ENCODE measurements around the gene C11orf58.

C11orf58 gene

GRCh38 chr11:16764888-16765287 is 26.4 kb downstream of the C11orf58 start:
- H3K4me3 ChIP-seq: no peak overlapping the region
- H3K27me3 ChIP-seq: no peaks in the 10 kb centered on the region
- H3K4me2 ChIP-seq: no peak overlapping the region

DNA sequence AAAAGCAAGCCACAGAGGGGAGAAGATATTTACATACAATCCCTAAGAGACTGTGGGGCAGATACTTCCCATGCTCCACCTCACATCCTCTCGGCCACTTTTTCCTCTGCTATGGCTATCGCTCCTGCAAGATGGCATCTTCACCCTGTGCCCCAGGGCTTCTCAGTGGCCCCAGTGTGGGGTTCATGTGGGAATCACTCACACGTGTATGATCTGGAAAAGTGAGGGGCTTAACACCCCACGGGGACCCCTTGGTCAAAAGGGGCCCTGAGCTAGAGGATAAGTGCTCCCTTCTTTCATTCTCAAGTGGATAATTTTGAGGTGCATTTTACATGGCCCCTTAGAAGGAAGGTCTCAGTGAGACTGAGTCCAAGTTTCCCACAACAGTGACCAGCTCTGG is 28.7 kb downstream of the C11orf58 start:
- H3K9me3 ChIP-seq: no peaks in the 10 kb centered on the region
- H3K4me1 ChIP-seq: no peaks in the 10 kb centered on the region
- no peak overlapping the region for H3K4me3 ChIP-seq
- H3K27ac ChIP-seq: no peak overlapping the region
- no peak overlapping the region for H3K9ac ChIP-seq
- no peaks in the 10 kb centered on the region for H3K27me3 ChIP-seq
- no peak for TF ChIP-seq Cebpa-rat (IDR thresholded peaks at IDR 0.05)
- no peaks in the 10 kb centered on the region for H4K20me1 ChIP-seq
- H3K36me3 ChIP-seq: no peaks in the 10 kb centered on the region
- H3K4me2 ChIP-seq: no peak overlapping the region

More at GRCh38 chr11:16764888-16765287, 26.4 kb downstream of the C11orf58 start:
- no peak for TF ChIP-seq Cebpa-rat (IDR thresholded peaks at IDR 0.05)
- H3K9me3 ChIP-seq: no peaks in the 10 kb centered on the region
- H3K36me3 ChIP-seq: no peaks in the 10 kb centered on the region
- H3K27ac ChIP-seq: no peak overlapping the region
- H4K20me1 ChIP-seq: no peaks in the 10 kb centered on the region
- peaks cover 4% of the 10 kb centered on the region for H3K4me1 ChIP-seq
- H3K9ac ChIP-seq: no peak overlapping the region

- H3K4me3 ChIP-seq: no peak overlapping the region
- H3K36me3 ChIP-seq: no peaks in the 10 kb centered on the region
- no peak for TF ChIP-seq Cebpa-rat (IDR thresholded peaks at IDR 0.05)
- no peaks in the 10 kb centered on the region for H3K9me3 ChIP-seq
- H3K27me3 ChIP-seq: no peaks in the 10 kb centered on the region
- H4K20me1 ChIP-seq: no peaks in the 10 kb centered on the region
- no peak overlapping the region for H3K27ac ChIP-seq
- H3K4me1 ChIP-seq: no peaks in the 10 kb centered on the region
- H3K4me2 ChIP-seq: no peak overlapping the region
- H3K9ac ChIP-seq: no peak overlapping the region
Measured at GRCh38 chr11:16767957-16768356, 29.5 kb downstream of the C11orf58 start.

DNA sequence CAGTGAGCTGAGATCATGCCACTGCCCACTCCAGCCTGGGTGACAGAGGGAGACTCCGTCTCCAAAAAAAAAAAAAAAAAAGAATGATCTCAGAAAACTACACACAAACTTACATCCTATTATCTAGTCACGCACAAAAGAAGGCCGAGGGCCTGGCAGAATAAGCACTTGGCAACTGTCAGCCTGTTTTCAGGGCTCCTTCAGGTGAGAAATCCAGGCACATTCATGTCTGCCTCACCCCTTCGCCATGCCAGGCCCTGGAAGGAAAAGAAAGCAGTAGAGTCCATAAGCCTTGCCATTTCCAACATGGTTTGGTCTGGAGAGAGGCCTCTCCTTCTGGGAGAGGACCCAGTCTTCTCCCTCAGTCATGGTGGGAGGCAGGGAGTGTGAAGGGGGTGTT is 30.9 kb downstream of the C11orf58 start:
- no peaks in the 10 kb centered on the region for H3K4me1 ChIP-seq
- H3K9ac ChIP-seq: no peak overlapping the region
- no peaks in the 10 kb centered on the region for H3K9me3 ChIP-seq
- H3K27me3 ChIP-seq: no peaks in the 10 kb centered on the region
- H4K20me1 ChIP-seq: no peaks in the 10 kb centered on the region
- no peak overlapping the region for H3K27ac ChIP-seq
- no peak for TF ChIP-seq Cebpa-rat (IDR thresholded peaks at IDR 0.05)
- H3K4me3 ChIP-seq: no peak overlapping the region
- no peaks in the 10 kb centered on the region for H3K36me3 ChIP-seq
- H3K4me2 ChIP-seq: no peak overlapping the region

GRCh38 chr11:16770016-16770415 is 31.6 kb downstream of the C11orf58 start:
- no peak overlapping the region for H3K4me3 ChIP-seq
- no peaks in the 10 kb centered on the region for H3K27me3 ChIP-seq
- H3K27ac ChIP-seq: no peak overlapping the region
- H3K4me1 ChIP-seq: no peaks in the 10 kb centered on the region
- no peak overlapping the region for H3K4me2 ChIP-seq
- H3K36me3 ChIP-seq: no peaks in the 10 kb centered on the region
- H3K9ac ChIP-seq: no peak overlapping the region
- TF ChIP-seq Cebpa-rat (IDR thresholded peaks at IDR 0.05): no peak
- no peaks in the 10 kb centered on the region for H4K20me1 ChIP-seq
- no peaks in the 10 kb centered on the region for H3K9me3 ChIP-seq

DNA sequence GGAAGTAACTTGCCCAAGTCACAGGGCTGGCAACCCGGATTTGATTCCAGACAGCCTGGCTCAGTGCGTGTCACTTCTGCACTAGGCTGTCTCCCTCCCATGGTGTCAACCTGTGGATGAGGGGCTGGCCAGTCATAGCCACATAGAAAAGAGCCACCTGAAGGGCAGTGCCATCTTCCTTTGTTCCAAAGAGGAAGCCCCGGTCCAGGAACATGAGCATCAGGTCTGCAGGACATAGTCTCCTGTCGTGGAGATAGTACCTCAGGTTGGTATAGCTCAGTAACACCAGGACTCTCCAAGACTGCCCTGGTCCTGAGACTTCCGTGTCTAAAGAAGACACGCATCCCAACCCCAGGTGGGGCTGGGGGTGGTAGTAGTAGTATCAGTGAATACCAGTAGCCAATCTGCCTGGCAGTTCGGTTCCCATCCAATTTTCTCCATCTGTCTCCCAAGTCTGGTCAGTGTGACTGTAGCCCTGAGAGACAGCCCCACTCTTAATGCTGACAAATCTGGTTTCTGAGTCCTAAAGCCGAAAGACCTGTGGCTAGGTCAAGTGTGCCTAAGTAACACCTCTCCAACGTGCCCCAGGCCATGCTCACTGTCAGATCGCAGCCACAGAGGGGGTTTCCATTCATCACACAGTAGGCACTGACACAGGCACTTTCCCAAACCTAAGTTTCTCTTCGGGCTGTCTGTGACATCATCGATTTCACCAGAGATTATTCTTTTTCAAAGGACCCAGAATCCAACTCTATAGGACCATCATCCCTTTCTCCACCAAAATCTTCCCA is 33.1 kb downstream of the C11orf58 start:
- Histone ChIP-seq H3K4me1 (no peaks in the 10 kb centered on the region), H3K4me2 (no peak overlapping the region), H3K27ac (no peak overlapping the region), H3K27me3 (no peaks in the 10 kb centered on the region), H4K20me1 (no peaks in the 10 kb centered on the region), H3K36me3 (no peaks in the 10 kb centered on the region), H3K4me3 (no peak overlapping the region), H3K9me3 (no peaks in the 10 kb centered on the region), H3K9ac (no peak overlapping the region)
- TF ChIP-seq Cebpa-rat (IDR thresholded peaks at IDR 0.05): no peak

- no peaks in the 10 kb centered on the region for H3K4me1 ChIP-seq
- H4K20me1 ChIP-seq: no peaks in the 10 kb centered on the region
- no peak overlapping the region for H3K27ac ChIP-seq
- no peak overlapping the region for H3K4me3 ChIP-seq
- no peaks in the 10 kb centered on the region for H3K27me3 ChIP-seq
- no peak for TF ChIP-seq Cebpa-rat (IDR thresholded peaks at IDR 0.05)
- no peaks in the 10 kb centered on the region for H3K36me3 ChIP-seq
- no peak overlapping the region for H3K9ac ChIP-seq
- no peak overlapping the region for H3K4me2 ChIP-seq
- H3K9me3 ChIP-seq: no peaks in the 10 kb centered on the region
Measured at GRCh38 chr11:16772141-16772512, 33.7 kb downstream of the C11orf58 start.

DNA sequence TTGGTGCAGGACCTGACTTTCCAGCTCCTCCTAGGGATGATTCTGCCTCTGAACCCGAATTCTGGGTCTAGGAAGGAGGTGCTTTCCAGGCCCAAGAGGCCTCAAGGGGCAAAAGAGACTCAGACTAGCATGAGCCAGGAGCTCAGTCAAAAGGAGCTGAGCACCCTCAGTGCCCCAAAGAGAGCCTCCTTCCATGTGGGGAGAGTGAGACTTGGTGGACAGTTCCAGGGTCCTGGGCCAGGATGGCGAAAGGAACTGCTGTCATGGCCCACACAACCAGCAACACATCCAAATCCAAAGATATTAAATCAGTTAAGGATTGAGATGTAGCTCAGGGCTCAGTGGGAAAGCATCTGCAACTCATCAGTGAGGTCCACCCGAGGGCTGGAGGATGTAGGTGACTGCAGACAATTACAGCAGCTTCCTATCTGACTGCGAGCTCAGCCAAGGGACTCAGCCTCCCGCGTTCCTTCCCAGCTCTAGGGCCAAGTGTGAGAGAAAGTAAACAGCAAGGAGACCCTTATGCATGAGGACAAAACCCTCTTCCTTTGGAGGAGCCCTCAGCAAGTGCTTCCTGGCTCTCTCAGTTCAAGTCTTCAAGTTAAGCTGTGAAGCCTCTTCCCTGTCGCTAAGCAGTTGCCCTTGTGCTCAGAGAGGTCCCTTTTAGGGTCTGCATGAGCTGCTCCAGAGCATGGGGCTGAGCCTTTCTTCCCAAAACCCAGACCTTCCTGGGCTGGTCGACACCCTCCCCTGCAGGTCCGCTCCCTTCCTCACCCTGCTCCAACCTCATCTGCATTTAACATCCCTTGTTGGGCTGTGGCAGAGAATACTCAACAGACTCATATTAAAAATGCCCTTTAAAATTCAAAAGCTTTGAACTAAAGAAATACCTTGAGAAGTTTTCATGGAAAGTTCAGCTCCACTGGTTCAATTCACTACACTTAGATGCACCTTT is 35.8 kb downstream of the C11orf58 start:
- H4K20me1 ChIP-seq: no peaks in the 10 kb centered on the region
- H3K9me3 ChIP-seq: no peaks in the 10 kb centered on the region
- no peak overlapping the region for H3K9ac ChIP-seq
- H3K4me2 ChIP-seq: no peak overlapping the region
- H3K27ac ChIP-seq: no peak overlapping the region
- TF ChIP-seq Cebpa-rat (IDR thresholded peaks at IDR 0.05): no peak
- no peak overlapping the region for H3K4me3 ChIP-seq
- no peaks in the 10 kb centered on the region for H3K36me3 ChIP-seq
- H3K4me1 ChIP-seq: no peaks in the 10 kb centered on the region
- H3K27me3 ChIP-seq: no peaks in the 10 kb centered on the region

GRCh38 chr11:16774936-16775613 is 36.6 kb downstream of the C11orf58 start:
- Histone ChIP-seq H3K9me3 (no peaks in the 10 kb centered on the region), H3K4me1 (no peaks in the 10 kb centered on the region), H3K27me3 (no peaks in the 10 kb centered on the region), H4K20me1 (no peaks in the 10 kb centered on the region), H3K27ac (no peak overlapping the region), H3K4me3 (no peak overlapping the region), H3K36me3 (no peaks in the 10 kb centered on the region), H3K4me2 (no peak overlapping the region), H3K9ac (no peak overlapping the region)
- no peak for TF ChIP-seq Cebpa-rat (IDR thresholded peaks at IDR 0.05)

All from BLaER1 (cell line).